ENCODE data around the gene CLIC2.

DNA sequence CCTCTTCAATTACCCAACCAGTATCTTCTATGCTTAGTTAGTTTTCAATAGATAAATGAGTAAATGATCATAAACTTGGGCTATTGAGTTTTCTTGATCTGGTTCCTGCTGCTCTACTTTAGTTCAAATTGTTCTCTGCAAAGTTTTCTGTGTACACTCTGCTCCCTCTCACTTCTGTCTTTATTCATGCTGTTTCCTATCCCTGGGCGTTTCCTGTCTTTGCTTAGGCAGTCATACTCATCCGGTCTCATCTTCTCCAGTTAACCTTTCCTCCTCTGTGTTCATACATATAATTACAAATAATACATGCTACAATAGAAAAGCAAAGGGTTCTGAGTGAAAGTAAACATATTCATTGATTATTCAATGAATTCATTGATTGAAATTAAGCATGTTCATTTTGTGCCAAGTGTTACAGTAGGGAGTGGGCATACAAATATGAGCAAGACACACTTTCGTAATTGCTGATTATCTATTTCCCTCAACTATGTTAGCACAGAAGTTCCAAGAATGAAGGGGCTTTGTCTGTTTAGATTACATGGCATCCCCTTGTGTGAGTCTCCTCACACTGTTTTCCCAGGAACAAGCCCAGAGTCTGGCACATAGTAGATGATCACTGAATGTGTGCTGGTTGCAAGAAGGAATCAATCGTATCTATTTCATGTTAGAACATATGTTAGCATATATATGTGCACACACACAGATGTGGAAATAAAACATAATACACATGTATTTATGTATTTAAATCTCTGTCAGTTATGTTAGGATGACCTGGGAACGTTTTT, 71.3 kb downstream of the CLIC2 start:
- no peak for TF ChIP-seq POLR2A (IDR thresholded peaks at IDR 0.05; ENCODE audit: low read length)
- TF ChIP-seq GATA1 (IDR thresholded peaks at IDR 0.05; ENCODE audit: low read depth, low read length): no peak
